Panc1 (cell line): ENCODE measurements around the gene MAP2K5. TPM values are rescaled to one million over a fixed set of nuclear protein-coding genes. Genes with fewer than 3 reads are reported as not detected.

Experiments used
- ATAC-seq: fragments of 200-7000 bp; cut with Tn5 transposase; 2 replicates; pipeline ENCODE4 v1.9.1; 2020; ENCODE audit warnings: mild to moderate bottlenecking, moderate library complexity
- BruUV-seq: library from RNA; stranded (reverse); fragments of 400-500 nt; replicated peaks from 2 replicates; lab custom pipeline; 2021; lab: Mats Ljungman, UMichigan
- CTCF ChIA-PET: fragments of 300-600 bp; sonication (Branson Sonifier 250); formaldehyde crosslinking; loops from one replicate; lab custom pipeline; 2022; ENCODE audit warnings: antibody characterized with exemption; lab: Charles Lee
- POLR2A ChIA-PET: fragments of 300-600 bp; sonication (Branson Sonifier 250); formaldehyde crosslinking; loops from one replicate; lab custom pipeline; 2022; ENCODE audit warnings: antibody characterized with exemption; lab: Charles Lee
- DNase-seq: peaks from one replicate; pipeline ENCODE4 v3.0.0-alpha.2; 2010; ENCODE audit warnings: low read depth, low spot score
- H3K27ac ChIP-seq: 2 replicates; pipeline ENCODE4 v1.5.1; 2011; ENCODE audit warnings: mild to moderate bottlenecking, low read length, inconsistent platforms
- H3K27me3 ChIP-seq: fragments of 200-500 bp; sonication (Bioruptor generic); 2 replicates; pipeline ENCODE4 v1.6.0; 2014; ENCODE audit warnings: low read length, inconsistent platforms; ENCODE audit not compliant: control insufficient read depth, insufficient read depth
- H3K36me3 ChIP-seq: fragments of 200-500 bp; sonication (Bioruptor generic); 2 replicates; pipeline ENCODE4 v1.5.1; 2014; ENCODE audit warnings: inconsistent platforms, mild to moderate bottlenecking, low read length, moderate library complexity; ENCODE audit not compliant: control insufficient read depth, insufficient read depth
- H3K4me1 ChIP-seq: 2 replicates; pipeline ENCODE4 v1.5.1; 2011; ENCODE audit warnings: inconsistent platforms, mild to moderate bottlenecking, low read length, moderate library complexity; ENCODE audit not compliant: control insufficient read depth, insufficient read depth
- H3K4me3 ChIP-seq, 2 experiments: 2 replicates each; pipeline ENCODE4 v1.5.1; 2011 to 2012; ENCODE audit warnings: low read depth in 2 of 2, low read length in 2 of 2, mild to moderate bottlenecking in 2 of 2, inconsistent platforms in 1 of 2, moderate library complexity in 1 of 2
- H3K9me3 ChIP-seq: fragments of 200-500 bp; sonication (Bioruptor generic); 2 replicates; pipeline ENCODE4 v1.5.1; 2014; ENCODE audit warnings: low read depth, mild to moderate bottlenecking, inconsistent platforms, low read length, moderate library complexity; ENCODE audit not compliant: control insufficient read depth, insufficient read depth
- POLR2AphosphoS5 ChIP-seq: IDR thresholded peaks from 2 replicates; pipeline ENCODE4 v1.6.1; 2012; ENCODE audit warnings: mild to moderate bottlenecking, low read depth, low read length, moderate library complexity
- SIN3A ChIP-seq: IDR thresholded peaks from 2 replicates; pipeline ENCODE4 v1.6.1; 2012; ENCODE audit warnings: low read depth, mild to moderate bottlenecking, low read length, moderate library complexity, borderline replicate concordance; ENCODE audit not compliant: insufficient read depth
- TCF7L2 ChIP-seq: IDR thresholded peaks from 2 replicates; pipeline ENCODE4 v1.6.1; 2011; ENCODE audit warnings: mild to moderate bottlenecking, low read depth, low read length, inconsistent platforms
- in situ Hi-C: cut with HindIII; loops from 2 replicates; pipeline ENCODE4 v1.10.0; 2016; ENCODE audit warnings: low sequenced_read_pairs, low pct_unique_long_range_greater_than_20kb
- intact Hi-C: fragments of 100-400 bp; cut with micrococcal nuclease; formaldehyde crosslinking; loops from one replicate; pipeline ENCODE4 v1.10.0; 2022; ENCODE audit not compliant: unreplicated experiment
- total RNA-seq: library from RNA; stranded (reverse); gene quantifications from one replicate; pipeline ENCODE4 v1.2.1, GENCODE V29; 2021; ENCODE audit not compliant: unreplicated experiment
- TF ChIP-seq, protein P1 (sequence below), 2 experiments: IDR thresholded peaks; 2 replicates each; pipeline ENCODE4 v1.6.1; 2011 to 2012; ENCODE audit warnings: low read depth in 2 of 2, control low read depth in 1 of 2, low read length in 1 of 2, mild to moderate bottlenecking in 1 of 2, moderate library complexity in 1 of 2; ENCODE audit not compliant: insufficient read depth in 1 of 2
- TF ChIP-seq, protein P2 (sequence below): fragments of 450-650 bp; IDR thresholded peaks from 2 replicates; pipeline ENCODE4 v1.5.1; 2017; ENCODE audit warnings: mild to moderate bottlenecking

MAP2K5 gene
- total RNA-seq, 1 experiment from 2014 or later, result 18.3 TPM

DNA sequence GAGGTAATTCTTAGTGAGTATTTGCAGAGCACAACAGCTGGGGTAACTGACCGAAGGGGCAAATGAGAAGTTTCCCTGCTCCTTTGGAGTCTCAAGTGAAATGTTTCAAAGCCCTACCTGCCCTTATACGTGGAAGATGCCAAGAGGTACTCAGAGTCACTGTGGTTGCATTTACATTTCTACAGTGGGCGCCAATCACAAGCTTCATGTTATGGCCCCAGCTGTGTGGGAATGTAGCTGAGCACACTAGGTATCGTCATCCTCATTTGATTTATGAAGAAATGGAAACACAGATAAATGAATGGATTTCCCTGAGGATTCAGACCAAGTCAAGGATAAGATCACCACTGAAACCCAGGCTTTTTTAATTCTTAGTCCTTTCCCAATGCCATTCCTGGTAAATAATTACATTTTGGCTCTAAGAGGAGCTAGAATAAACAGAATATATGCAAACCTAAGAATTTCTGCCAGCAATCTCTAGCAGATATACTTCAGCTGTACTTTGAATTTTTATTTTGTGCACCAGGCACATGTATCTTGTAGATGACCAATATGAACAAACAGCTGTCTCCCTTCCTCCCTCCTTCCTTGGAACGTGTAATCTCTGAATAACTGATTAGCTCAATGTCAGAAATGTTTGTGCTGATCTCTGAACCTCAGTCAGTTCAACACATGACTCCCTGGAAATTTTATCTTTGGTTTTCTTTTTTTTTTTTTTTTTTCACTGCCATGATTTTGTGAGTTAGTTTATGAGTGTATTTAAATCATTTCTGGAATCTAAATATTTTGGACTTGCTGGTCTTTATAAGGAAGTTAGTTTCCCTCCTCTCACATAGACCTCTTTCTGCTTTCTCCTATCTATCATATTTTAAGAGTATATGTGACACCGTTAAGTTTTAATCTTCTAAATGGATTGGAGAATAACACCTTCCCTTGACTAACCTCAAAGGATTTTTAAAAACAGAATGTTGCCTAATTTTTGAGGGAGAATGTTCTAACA is 69.2 kb downstream of the MAP2K5 start:
- ChIA-PET CTCF (interaction anchor here (0.6 to 0.7 kb wide), 2 partner anchors 89 to 296 kb away, joined by 6 to 9 read pairs; no protein-coding TSS in a partner anchor), POLR2A (interaction anchor here (0.7 kb wide), 1 partner anchor 50 kb away, joined by 6 read pairs; no protein-coding TSS in a partner anchor)
- no peaks in the 10 kb centered on the region; the same call in 1 of the 2 replicates for H3K4me1 ChIP-seq
- H3K4me3 ChIP-seq, result no peak overlapping the region
- in situ Hi-C loops, result no loop called here
- H3K9me3 ChIP-seq, result no peaks in the 10 kb centered on the region
- H3K27me3 ChIP-seq, result no peaks in the 10 kb centered on the region
- TF ChIP-seq, protein P1, sequence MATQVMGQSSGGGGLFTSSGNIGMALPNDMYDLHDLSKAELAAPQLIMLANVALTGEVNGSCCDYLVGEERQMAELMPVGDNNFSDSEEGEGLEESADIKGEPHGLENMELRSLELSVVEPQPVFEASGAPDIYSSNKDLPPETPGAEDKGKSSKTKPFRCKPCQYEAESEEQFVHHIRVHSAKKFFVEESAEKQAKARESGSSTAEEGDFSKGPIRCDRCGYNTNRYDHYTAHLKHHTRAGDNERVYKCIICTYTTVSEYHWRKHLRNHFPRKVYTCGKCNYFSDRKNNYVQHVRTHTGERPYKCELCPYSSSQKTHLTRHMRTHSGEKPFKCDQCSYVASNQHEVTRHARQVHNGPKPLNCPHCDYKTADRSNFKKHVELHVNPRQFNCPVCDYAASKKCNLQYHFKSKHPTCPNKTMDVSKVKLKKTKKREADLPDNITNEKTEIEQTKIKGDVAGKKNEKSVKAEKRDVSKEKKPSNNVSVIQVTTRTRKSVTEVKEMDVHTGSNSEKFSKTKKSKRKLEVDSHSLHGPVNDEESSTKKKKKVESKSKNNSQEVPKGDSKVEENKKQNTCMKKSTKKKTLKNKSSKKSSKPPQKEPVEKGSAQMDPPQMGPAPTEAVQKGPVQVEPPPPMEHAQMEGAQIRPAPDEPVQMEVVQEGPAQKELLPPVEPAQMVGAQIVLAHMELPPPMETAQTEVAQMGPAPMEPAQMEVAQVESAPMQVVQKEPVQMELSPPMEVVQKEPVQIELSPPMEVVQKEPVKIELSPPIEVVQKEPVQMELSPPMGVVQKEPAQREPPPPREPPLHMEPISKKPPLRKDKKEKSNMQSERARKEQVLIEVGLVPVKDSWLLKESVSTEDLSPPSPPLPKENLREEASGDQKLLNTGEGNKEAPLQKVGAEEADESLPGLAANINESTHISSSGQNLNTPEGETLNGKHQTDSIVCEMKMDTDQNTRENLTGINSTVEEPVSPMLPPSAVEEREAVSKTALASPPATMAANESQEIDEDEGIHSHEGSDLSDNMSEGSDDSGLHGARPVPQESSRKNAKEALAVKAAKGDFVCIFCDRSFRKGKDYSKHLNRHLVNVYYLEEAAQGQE (IDR thresholded peaks at IDR 0.05; ENCODE audit: insufficient read depth in 1 of 2, low read depth in 2 of 2, low read length in 1 of 2), result no peak
- no peak for TF ChIP-seq TCF7L2
- no peak for TF ChIP-seq SIN3A
- no peak for TF ChIP-seq POLR2AphosphoS5
- TF ChIP-seq, protein P2, sequence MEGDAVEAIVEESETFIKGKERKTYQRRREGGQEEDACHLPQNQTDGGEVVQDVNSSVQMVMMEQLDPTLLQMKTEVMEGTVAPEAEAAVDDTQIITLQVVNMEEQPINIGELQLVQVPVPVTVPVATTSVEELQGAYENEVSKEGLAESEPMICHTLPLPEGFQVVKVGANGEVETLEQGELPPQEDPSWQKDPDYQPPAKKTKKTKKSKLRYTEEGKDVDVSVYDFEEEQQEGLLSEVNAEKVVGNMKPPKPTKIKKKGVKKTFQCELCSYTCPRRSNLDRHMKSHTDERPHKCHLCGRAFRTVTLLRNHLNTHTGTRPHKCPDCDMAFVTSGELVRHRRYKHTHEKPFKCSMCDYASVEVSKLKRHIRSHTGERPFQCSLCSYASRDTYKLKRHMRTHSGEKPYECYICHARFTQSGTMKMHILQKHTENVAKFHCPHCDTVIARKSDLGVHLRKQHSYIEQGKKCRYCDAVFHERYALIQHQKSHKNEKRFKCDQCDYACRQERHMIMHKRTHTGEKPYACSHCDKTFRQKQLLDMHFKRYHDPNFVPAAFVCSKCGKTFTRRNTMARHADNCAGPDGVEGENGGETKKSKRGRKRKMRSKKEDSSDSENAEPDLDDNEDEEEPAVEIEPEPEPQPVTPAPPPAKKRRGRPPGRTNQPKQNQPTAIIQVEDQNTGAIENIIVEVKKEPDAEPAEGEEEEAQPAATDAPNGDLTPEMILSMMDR, result no peak
- DNase-seq (no peak), ATAC-seq (no peak)
- H3K36me3 ChIP-seq, result no peaks in the 10 kb centered on the region
- no TSS peak for BruUV-seq
- intact Hi-C loops, result no loop called here
- H3K27ac ChIP-seq, result no peak overlapping the region

DNA sequence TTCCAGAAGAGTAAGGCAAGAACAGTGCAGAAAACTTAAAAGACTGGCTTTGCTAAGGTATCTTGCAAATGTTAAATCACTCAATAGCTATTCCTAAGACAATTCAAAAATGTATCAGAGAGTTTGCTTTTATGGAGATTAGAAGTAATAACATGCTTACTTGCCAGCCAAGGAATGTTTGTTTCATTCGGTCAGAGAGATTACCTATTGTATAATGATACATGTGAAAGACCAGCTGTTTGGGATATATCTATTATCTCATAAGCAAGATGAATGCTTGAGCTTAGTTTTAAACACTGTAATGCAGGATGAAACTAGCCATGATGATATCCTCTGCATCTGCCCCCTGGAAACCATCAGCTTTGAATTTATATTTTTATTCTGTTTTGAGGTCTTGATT is 70.7 kb downstream of the MAP2K5 start:
- CTCF ChIA-PET, result no interaction called here

More for the DNA sequence above, 70.7 kb downstream of the MAP2K5 start:
- Histone ChIP-seq H3K27ac (no peak overlapping the region), H3K27me3 (no peaks in the 10 kb centered on the region), H3K36me3 (no peaks in the 10 kb centered on the region), H3K4me1 (no peaks in the 10 kb centered on the region; the same call in 1 of the 2 replicates), H3K4me3 (no peak overlapping the region), H3K9me3 (no peaks in the 10 kb centered on the region)
- DNase-seq (no peak), ATAC-seq (no peak)
- in situ Hi-C loops (no loop called here), intact Hi-C loops (no loop called here)
- no peak for TF ChIP-seq TCF7L2
- TF ChIP-seq, protein P1 (IDR thresholded peaks at IDR 0.05; ENCODE audit: insufficient read depth in 1 of 2, low read depth in 2 of 2, low read length in 1 of 2), result no peak
- TF ChIP-seq SIN3A, result no peak
- TF ChIP-seq POLR2AphosphoS5, result no peak
- POLR2A ChIA-PET, result no interaction called here
- no TSS peak for BruUV-seq
